Activated naive CD8-positive, alpha-beta T cell treated with anti-CD3 and anti-CD28 coated beads for 36 hours (primary cell): ENCODE data around the gene CALN1. TPM values are rescaled to one million over a fixed set of nuclear protein-coding genes. Genes with fewer than 3 reads are reported as not detected.
"Not testable (repeated sequence)": the region's sequence is repeated elsewhere in the genome, so short reads cannot be mapped to it uniquely, and the experiment has no call there.

Source experiments
- DNase-seq: peaks from one replicate; pipeline ENCODE4 v3.0.0; 2021
- H3K27ac Mint-ChIP-seq: one replicate; pipeline ENCODE4 v1.8.0; 2022; ENCODE audit warnings: mild to moderate bottlenecking, moderate library complexity, mixed read lengths
- H3K27me3 Mint-ChIP-seq: one replicate; pipeline ENCODE4 v1.8.0; 2022; ENCODE audit warnings: mild to moderate bottlenecking, mixed read lengths
- H3K36me3 Mint-ChIP-seq: one replicate; pipeline ENCODE4 v1.8.0; 2021; ENCODE audit warnings: mild to moderate bottlenecking, mixed read lengths
- H3K4me1 Mint-ChIP-seq: one replicate; pipeline ENCODE4 v1.8.0; 2021; ENCODE audit warnings: mixed read lengths
- H3K4me3 Mint-ChIP-seq: one replicate; pipeline ENCODE4 v1.8.0; 2022; ENCODE audit warnings: mild to moderate bottlenecking, moderate library complexity, mixed read lengths
- H3K9me3 Mint-ChIP-seq: one replicate; pipeline ENCODE4 v1.8.0; 2022; ENCODE audit warnings: mixed read lengths
- total RNA-seq, 2 experiments: library from RNA; stranded (reverse); gene quantifications; one replicate each; pipeline ENCODE4 v1.2.3, GENCODE V29; 2021

CALN1 gene
- total RNA-seq, 2 experiments from 2014 or later: not detected

DNA sequence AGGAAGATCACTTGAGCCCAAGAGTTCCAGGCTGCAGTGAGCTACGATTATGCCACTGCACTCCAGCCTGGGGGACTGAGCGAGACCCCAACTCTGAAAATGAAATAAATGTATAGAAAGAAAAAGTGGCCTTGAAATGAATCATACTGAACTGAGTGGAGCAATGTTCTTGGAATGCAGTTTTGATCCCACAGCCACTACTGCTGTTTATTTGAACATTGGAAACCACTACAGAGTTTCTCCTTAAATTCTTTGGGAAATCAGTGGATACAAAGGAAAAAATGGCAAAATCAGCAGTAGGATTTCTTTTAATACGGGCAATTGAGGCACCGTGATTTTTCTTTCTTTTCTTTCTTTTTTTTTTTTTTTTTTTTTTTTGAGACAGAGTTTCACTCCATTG is 642.8 kb downstream of the CALN1 start:
- H3K27me3 Mint-ChIP-seq: no peaks in the 10 kb centered on the region
- H3K4me3 Mint-ChIP-seq: no peak overlapping the region
- no peaks in the 10 kb centered on the region for H3K9me3 Mint-ChIP-seq
- DNase-seq: no peak
- H3K4me1 Mint-ChIP-seq: no peaks in the 10 kb centered on the region
- H3K36me3 Mint-ChIP-seq: no peaks in the 10 kb centered on the region
- H3K27ac Mint-ChIP-seq: no peak overlapping the region

DNA sequence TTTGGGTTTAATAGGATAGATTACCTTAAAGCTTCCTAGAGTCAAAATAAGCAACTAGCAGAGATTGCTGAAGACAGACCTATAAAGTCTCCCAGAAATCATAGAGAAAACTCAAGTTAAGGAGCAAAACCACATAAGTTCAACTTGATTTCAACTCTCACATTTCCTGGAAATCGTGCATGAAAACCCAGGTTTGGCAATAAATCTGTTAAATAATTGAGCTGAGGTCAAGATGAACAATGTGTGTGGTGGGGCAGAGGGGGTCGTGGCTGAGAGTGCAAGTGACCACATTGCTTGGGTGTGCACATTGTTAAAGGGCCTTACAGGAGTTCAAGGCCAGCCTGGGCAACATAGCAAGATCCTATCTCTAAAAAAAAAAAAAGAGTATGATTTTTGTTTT is 643.7 kb downstream of the CALN1 start:
- DNase-seq: no peak
- Mint-ChIP-seq H3K9me3 (no peaks in the 10 kb centered on the region), H3K36me3 (no peaks in the 10 kb centered on the region), H3K4me1 (no peaks in the 10 kb centered on the region), H3K27ac (no peak overlapping the region), H3K4me3 (no peak overlapping the region), H3K27me3 (no peaks in the 10 kb centered on the region)

DNA sequence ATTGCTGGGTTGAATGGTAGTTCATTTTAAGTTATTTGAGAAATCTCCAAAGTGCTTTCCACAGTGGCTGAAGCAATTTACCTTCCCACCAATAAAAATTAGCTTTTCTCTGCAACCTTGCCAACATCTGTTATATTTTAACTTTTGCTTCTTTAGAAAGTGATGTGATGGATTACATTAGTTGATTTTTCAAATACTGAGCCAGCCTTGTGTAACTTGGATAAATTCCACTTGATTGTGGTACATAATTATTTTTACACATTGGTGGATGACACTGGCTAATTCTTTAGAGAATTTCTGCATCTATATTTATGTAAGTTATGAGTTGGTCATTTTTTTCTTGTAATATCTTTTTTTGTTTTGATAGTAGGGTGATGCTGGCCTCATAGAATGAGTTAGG is 646.1 kb downstream of the CALN1 start:
- no peaks in the 10 kb centered on the region for H3K36me3 Mint-ChIP-seq
- H3K4me3 Mint-ChIP-seq: no peak overlapping the region
- H3K27ac Mint-ChIP-seq: no peak overlapping the region
- no peak for DNase-seq
- H3K27me3 Mint-ChIP-seq: peaks cover 5% of the 10 kb centered on the region
- H3K4me1 Mint-ChIP-seq: no peaks in the 10 kb centered on the region
- peaks cover 9% of the 10 kb centered on the region for H3K9me3 Mint-ChIP-seq

DNA sequence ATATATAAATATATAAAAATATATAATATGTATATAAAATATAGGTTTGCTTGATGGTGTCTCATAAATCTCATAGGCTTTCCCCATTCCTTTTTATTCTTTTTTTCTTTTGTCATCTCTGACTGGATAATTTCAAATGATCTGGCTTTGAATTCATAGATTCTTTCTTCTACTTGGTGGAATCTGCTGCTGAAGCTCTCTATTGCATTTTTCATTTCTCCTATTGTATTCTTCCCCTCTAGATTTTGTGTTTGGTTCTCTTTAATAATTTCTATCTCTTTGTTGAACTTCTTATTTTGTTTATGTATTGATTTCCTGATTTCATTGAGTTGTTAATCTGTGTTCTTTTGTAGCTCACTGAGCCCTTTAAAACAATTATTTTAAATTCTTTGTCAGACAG is 650.8 kb downstream of the CALN1 start:
- Mint-ChIP-seq H3K4me1 (no peaks in the 10 kb centered on the region), H3K36me3 (no peaks in the 10 kb centered on the region)

DNA sequence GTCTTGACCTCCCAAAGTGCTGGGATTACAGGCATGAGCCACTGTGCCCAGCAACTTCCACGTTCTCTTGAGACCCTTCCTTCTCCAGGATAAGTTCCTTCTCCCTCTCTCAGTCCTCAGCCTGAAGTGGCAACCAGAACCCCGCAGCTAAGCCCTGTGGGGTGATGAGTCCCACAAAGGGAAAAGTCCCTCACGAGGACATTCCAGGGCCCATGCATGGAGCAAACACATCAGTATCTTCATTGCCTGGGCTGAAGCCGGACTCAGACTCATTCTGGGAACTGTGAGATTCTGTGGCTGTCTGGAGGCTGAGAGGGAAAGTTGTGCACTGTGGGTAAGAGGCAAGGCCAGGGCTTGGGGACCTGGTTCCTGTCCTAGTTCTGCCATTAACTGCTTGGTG is 657.3 kb downstream of the CALN1 start:
- Mint-ChIP-seq H3K4me1 (no peaks in the 10 kb centered on the region), H3K4me3 (no peak overlapping the region), H3K9me3 (peaks cover 3% of the 10 kb centered on the region), H3K27ac (no peak overlapping the region), H3K27me3 (peaks cover 37% of the 10 kb centered on the region), H3K36me3 (no peaks in the 10 kb centered on the region)
- no peak for DNase-seq

More for the DNA sequence above, 650.8 kb downstream of the CALN1 start:
- Mint-ChIP-seq H3K9me3 (peaks cover 18% of the 10 kb centered on the region), H3K27ac (no peak overlapping the region), H3K4me3 (no peak overlapping the region), H3K27me3 (peaks cover 5% of the 10 kb centered on the region)
- DNase-seq: no peak

DNA sequence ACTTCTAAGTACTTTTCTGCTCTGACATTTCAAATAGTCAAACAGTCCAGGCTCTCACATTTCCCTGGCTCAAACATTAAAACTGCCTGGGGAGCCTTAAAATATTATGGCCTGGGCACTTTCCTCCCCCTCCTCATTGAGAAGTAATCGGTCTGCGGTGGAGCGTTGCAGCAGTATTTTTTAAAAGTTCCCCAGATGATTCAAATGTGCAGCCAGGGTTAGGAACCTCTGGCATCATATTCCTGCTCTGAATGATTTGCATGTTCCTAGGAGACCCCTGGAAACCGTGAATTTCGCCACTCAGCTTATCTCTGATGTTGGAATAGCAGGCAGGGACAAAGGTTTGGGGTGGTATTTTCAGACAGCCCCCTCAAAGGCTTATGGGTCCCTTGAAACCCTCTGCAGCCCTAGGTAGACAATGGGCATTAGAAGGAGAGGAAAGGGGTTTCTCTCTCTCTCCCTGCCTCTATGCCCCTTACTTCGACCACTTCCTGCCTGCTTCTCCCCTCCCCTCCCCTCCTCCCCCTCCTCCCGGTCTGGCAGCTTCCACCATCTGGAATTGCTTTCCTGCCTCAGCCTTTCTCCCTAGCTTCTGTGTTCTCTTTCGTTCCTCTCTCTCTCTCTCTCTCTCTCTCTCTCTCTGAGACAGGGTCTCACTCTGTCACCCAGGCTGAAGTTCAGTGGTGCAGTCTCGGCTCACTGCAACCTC is 658.0 kb downstream of the CALN1 start:
- DNase-seq: no peak
- Mint-ChIP-seq H3K27me3 (peaks cover 37% of the 10 kb centered on the region), H3K27ac (no peak overlapping the region), H3K4me1 (no peaks in the 10 kb centered on the region), H3K4me3 (no peak overlapping the region), H3K9me3 (peaks cover 7% of the 10 kb centered on the region), H3K36me3 (no peaks in the 10 kb centered on the region)

DNA sequence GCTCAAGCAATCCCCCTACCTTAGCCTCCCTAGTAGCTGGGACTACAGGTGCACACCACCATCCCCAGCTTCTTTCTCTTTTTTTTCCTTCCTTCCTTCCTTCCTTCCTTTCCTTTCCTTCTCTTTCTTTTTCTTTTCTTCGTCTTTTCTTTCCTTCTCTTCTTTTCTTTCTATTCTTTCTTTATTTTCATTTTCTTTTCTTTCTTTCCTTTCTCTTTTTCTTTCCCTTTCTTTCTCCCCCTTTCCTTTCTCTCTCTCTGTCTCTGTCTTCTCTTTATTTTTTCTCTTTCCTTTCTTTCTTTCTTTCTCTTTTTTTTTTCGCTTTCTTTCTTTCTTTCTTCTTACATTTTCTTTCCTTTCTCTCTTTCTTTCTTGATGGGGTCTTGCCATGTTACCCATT is 658.9 kb downstream of the CALN1 start:
- Mint-ChIP-seq H3K27ac (no peak overlapping the region), H3K9me3 (peaks cover 8% of the 10 kb centered on the region), H3K27me3 (peaks cover 37% of the 10 kb centered on the region), H3K36me3 (no peaks in the 10 kb centered on the region), H3K4me3 (no peak overlapping the region), H3K4me1 (no peaks in the 10 kb centered on the region)
- DNase-seq: no peak

DNA sequence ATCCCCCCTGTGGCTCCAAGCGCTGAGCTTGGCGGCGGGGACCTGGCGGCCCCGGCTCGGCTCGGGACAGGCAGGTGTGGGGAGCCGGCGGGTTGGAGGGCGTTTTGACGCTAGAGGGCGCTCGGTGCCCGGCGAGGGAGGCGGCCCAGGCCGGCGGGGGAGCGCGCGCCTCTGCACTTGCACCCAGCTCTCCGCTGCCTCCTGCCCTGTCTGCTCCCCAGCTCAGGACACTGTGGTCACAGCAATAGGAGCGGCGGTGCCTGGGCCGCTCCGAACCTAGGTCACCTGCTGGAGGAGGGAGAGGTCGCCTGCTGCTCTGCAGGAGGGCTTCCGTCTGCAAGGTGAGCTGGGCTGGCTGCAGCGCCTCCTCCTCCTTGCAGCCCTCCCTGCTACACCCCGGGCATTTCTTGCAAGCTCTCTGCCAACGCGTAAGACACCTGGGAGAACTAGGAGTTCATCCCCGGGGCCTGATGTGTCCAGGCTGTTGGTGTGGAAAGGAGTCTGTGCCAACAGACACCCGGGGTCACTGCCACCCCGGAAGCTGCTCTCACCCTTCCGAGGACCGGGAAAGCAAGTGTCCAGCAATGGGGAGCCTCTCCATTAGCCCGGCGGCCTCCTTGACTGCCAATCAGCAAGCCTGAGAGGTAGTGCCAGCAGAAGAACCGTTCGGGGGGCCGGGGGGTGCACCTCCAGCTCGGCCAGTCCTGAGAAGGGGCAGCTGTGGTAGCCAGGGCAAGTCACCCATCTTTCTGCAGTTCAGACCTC is 659.8 kb downstream of the CALN1 start:
- Mint-ChIP-seq H3K36me3 (no peaks in the 10 kb centered on the region), H3K4me3 (no peak overlapping the region), H3K9me3 (peaks cover 8% of the 10 kb centered on the region), H3K4me1 (no peaks in the 10 kb centered on the region), H3K27ac (no peak overlapping the region), H3K27me3 (peaks cover 37% of the 10 kb centered on the region)
- peak; percentile 56 for DNase-seq

DNA sequence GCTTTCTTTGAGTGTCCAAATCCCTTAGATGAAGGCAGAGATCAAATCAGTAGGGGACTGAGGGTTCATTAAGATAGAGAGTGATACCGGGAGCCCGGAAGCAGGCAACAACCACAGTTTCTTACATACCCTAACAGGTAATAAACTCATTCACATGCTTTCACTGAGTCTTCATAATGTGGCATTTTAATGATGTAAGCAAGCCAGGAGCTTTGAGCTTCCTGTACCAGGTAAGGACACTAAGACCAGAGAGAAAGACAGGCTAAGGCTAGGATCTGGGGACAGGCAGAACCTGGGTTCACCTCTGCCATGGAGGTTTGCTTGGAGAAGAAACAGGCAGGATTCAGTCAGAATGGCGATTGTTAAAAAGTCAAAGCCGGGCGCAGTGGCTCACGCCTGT is 661.8 kb downstream of the CALN1 start:
- H3K36me3 Mint-ChIP-seq: no peaks in the 10 kb centered on the region
- no peaks in the 10 kb centered on the region for H3K4me1 Mint-ChIP-seq
- peaks cover 37% of the 10 kb centered on the region for H3K27me3 Mint-ChIP-seq
- H3K9me3 Mint-ChIP-seq: peaks cover 5% of the 10 kb centered on the region
- no peak overlapping the region for H3K27ac Mint-ChIP-seq
- no peak for DNase-seq
- H3K4me3 Mint-ChIP-seq: no peak overlapping the region

DNA sequence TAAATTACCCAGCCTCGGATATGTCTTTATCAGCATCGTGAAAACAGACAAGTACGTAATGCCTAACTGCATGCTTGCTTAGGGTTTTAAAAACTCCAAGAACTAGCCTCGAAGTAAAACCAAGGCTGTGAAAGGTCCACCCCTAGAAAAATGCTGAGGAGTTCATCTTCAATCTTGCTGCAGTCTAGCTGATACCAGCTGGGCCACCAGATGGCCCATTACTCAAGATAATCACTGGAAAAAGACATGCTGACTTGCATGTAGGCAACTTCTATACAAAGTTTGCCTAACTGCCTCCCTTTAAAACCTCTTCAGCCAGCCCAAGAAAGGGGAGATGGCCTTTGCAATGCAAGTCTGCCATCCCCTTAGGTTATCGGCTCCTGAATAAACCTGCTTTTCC is 666.1 kb downstream of the CALN1 start:
- Mint-ChIP-seq H3K36me3 (no peaks in the 10 kb centered on the region), H3K9me3 (peaks cover 5% of the 10 kb centered on the region), H3K27me3 (peaks cover 8% of the 10 kb centered on the region), H3K4me1 (no peaks in the 10 kb centered on the region), H3K4me3 (no peak overlapping the region), H3K27ac (no peak overlapping the region)
- no peak for DNase-seq

DNA sequence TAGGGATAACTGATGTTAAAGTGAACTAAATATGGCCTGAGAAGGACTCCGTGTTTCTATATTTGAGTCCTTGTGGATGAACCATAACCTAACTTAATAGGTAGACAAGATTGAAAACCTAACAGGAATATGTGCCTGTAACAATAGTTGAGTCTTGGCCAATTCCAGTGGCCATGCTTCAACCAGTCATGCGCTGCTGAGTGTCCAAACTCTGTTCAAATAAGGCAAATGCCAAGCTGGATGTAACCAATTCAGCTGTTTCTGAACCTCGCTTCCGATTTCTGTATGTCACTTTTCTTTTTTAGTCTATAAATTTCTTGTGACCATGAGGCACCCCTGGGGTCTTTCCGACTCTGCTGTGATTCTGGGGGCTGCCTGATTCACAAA is 672.0 kb downstream of the CALN1 start:
- Mint-ChIP-seq H3K9me3 (no peaks in the 10 kb centered on the region), H3K27me3 (no peaks in the 10 kb centered on the region), H3K4me3 (no peak overlapping the region), H3K27ac (no peak overlapping the region), H3K4me1 (no peaks in the 10 kb centered on the region), H3K36me3 (no peaks in the 10 kb centered on the region)
- DNase-seq: no peak

DNA sequence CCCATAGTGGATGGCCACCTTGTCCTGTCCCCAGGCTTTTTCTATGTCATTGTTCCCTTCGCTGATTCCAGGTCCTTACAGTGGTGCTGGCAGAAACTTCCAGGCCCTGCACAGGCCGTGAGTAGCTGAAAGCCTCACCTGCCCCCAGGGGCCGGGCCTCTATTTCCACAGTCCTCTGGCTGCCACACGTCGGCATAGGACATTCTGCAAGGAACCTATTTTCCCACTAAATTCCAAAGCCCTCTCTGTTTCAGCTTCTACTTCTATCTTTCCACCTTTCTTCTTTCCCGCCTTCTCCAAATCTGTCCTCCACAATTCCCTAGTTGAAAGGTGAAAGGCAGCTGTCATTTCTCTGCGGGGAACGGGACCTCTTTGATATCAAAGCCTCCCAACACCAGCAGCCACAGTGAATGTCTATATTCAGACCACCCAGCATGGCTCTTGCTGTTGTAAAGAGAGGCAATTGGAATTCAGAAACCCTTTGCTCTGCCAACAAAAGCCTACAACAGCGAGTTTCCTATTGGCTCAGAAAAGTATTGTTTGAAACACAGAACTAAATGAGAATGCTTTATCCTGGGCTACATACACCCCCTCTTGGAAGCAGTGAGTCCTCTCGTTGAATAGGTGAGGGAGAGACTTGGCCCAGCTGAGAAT is 672.5 kb downstream of the CALN1 start:
- no peak for DNase-seq
- Mint-ChIP-seq H3K27me3 (no peaks in the 10 kb centered on the region), H3K36me3 (no peaks in the 10 kb centered on the region), H3K4me3 (no peak overlapping the region), H3K4me1 (no peaks in the 10 kb centered on the region), H3K9me3 (no peaks in the 10 kb centered on the region), H3K27ac (no peak overlapping the region)

DNA sequence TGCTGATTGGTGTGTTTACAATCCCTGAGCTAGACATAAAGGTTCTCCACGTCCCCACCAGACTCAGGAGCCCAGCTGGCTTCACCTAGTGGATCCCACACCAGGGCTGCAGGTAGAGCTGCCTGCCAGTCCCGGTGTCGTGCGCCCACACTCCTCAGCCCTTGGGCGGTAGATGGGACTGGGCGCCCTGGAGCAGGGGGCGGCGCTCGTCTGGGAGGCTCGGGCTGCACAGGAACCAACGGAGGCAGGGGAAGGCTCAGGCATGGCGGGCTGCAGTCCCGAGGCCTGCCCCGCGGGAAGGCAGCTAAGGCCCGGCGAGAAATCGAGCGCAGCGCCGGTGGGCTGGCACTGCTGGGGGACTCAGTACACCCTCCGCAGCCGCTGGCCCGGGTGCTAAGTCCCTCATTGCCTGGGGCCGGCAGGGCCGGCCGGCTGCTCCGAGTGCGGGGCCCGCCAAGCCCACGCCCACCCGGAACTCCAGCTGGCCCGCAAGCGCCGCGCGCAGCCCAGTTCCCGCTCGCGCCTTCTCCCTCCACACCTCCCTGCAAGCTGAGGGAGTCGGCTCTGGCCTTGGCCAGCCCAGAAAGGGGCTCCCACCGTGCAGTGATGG is 674.1 kb downstream of the CALN1 start:
- not testable (repeated sequence) for H3K4me1 Mint-ChIP-seq, DNase-seq, H3K27ac Mint-ChIP-seq, H3K9me3 Mint-ChIP-seq, H3K27me3 Mint-ChIP-seq, H3K4me3 Mint-ChIP-seq, H3K36me3 Mint-ChIP-seq

DNA sequence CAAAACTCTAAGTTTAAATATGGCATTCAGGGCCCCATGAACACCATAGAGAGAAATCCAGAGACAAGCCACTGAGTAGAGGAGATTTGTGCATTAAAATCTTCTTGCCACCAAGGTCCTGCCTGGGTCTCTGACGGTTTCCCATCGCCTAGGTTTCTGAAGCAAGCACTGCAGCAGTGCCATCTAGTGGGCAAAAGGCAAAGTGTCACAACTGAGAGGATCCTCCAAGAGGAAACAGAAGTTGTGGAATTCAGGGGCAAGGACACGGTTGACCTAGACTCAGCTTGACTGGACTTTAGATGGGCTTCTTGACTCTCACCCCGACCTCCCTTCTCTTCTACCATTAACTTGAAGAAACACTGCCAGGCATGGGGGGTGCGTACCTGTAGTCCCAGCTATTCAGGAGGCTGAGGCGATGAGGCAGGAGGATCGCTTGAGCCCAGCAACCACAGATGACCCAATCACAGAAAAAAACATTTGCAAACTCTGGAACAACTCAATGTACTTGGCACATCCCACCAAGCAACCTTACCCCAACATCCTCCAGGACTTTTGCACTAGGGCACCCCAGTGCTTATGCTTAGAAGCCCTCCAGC is 676.1 kb downstream of the CALN1 start:
- Mint-ChIP-seq H3K36me3 (no peaks in the 10 kb centered on the region), H3K27me3 (peaks cover 14% of the 10 kb centered on the region), H3K4me3 (no peak overlapping the region), H3K27ac (no peak overlapping the region), H3K4me1 (no peaks in the 10 kb centered on the region), H3K9me3 (no peaks in the 10 kb centered on the region)
- peak; percentile 17 for DNase-seq
